ENCODE results near the gene NBPF8.
"Not testable (repeated sequence)": the region's sequence is repeated elsewhere in the genome, so short reads cannot be mapped to it uniquely, and the experiment has no call there.

DNA sequence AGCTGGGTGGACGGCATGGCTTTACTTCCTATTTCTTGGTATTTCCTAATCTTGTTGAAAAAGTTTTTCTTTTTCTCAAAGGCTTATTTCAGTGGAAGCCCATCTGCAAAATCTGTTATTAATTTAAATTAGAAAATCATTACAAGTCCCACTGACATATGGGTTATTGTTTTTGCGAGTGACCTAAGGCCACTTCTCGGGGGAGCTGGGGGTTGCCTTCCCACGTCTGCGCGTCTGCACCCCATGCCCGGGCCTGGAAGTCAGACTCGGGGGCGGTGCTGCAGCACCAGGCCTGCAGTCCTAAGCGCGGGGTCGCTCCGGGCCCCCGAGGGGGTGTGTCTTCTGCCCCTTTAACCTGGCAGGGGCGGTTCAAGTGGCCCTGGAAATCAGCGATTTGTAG is 384 bp upstream of the NBPF8 start:
- not testable (repeated sequence) for TF ChIP-seq SIN3A (conservative IDR thresholded peaks at IDR 0.05 in 1 of 2, IDR thresholded peaks at IDR 0.05 in 1 of 2; ENCODE audit: low read depth in 1 of 2, low read length in 2 of 2); SP1 (IDR thresholded peaks at IDR 0.05; ENCODE audit: low read depth, low read length); SUZ12 (IDR thresholded peaks at IDR 0.05; ENCODE audit: low read length); POLR2A (IDR thresholded peaks at IDR 0.05; ENCODE audit: control extremely low read depth in 1 of 2, low read depth in 2 of 2, low read length in 2 of 2)
- TF ChIP-seq, protein P1, sequence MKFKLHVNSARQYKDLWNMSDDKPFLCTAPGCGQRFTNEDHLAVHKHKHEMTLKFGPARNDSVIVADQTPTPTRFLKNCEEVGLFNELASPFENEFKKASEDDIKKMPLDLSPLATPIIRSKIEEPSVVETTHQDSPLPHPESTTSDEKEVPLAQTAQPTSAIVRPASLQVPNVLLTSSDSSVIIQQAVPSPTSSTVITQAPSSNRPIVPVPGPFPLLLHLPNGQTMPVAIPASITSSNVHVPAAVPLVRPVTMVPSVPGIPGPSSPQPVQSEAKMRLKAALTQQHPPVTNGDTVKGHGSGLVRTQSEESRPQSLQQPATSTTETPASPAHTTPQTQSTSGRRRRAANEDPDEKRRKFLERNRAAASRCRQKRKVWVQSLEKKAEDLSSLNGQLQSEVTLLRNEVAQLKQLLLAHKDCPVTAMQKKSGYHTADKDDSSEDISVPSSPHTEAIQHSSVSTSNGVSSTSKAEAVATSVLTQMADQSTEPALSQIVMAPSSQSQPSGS (IDR thresholded peaks at IDR 0.05; ENCODE audit: low read length) = not testable (repeated sequence)
- TF ChIP-seq, protein P2, sequence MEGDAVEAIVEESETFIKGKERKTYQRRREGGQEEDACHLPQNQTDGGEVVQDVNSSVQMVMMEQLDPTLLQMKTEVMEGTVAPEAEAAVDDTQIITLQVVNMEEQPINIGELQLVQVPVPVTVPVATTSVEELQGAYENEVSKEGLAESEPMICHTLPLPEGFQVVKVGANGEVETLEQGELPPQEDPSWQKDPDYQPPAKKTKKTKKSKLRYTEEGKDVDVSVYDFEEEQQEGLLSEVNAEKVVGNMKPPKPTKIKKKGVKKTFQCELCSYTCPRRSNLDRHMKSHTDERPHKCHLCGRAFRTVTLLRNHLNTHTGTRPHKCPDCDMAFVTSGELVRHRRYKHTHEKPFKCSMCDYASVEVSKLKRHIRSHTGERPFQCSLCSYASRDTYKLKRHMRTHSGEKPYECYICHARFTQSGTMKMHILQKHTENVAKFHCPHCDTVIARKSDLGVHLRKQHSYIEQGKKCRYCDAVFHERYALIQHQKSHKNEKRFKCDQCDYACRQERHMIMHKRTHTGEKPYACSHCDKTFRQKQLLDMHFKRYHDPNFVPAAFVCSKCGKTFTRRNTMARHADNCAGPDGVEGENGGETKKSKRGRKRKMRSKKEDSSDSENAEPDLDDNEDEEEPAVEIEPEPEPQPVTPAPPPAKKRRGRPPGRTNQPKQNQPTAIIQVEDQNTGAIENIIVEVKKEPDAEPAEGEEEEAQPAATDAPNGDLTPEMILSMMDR (IDR thresholded peaks at IDR 0.05; ENCODE audit: control extremely low read depth in 1 of 3, insufficient read depth in 1 of 3, low read depth in 1 of 3, low read length in 3 of 3) = not testable (repeated sequence)

Measured in H1 (cell line).